GM13976 (cell line): ENCODE data around the gene SLC35E2B.

Experiments
- DNase-seq: peaks from one replicate; pipeline ENCODE4 v3.0.0; 2012; ENCODE audit warnings: low spot score
- in situ Hi-C: fragments of 300-500 bp; cut with MboI; formaldehyde crosslinking; loops from one replicate; pipeline ENCODE4 v1.12.0; 2022; ENCODE audit warnings: low sequenced_read_pairs, mixed read lengths, inconsistent platforms; ENCODE audit not compliant: unreplicated experiment
- TF ChIP-seq, protein P1 (sequence below): IDR thresholded peaks from 2 replicates; pipeline ENCODE4 v1.5.1; 2012; ENCODE audit warnings: borderline replicate concordance, mild to moderate bottlenecking; ENCODE audit not compliant: insufficient read depth; ENCODE audit errors: extremely low read depth, missing control alignments, control extremely low read depth

The SLC35E2B gene

DNA sequence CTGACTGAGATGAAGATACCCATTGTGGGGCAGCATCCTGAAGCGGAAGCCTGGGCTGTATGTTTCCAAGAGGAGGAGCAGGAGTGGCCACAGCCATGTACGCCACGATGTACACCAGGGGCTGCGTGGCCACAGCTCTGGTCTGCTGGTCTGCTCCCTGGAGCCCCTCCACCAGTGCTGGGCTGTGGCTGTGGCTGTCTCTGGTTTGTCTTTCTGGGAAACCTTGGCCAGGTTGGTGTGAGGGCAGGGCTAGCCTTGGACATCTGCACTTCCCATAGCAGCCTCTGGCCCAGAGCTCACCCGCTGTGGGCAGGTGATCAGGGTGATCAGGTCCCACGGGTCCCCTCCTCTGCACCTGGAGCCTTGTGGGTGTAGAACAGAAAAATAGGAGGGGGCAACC is 74.7 kb downstream of the SLC35E2B start:
- TF ChIP-seq, protein P1, sequence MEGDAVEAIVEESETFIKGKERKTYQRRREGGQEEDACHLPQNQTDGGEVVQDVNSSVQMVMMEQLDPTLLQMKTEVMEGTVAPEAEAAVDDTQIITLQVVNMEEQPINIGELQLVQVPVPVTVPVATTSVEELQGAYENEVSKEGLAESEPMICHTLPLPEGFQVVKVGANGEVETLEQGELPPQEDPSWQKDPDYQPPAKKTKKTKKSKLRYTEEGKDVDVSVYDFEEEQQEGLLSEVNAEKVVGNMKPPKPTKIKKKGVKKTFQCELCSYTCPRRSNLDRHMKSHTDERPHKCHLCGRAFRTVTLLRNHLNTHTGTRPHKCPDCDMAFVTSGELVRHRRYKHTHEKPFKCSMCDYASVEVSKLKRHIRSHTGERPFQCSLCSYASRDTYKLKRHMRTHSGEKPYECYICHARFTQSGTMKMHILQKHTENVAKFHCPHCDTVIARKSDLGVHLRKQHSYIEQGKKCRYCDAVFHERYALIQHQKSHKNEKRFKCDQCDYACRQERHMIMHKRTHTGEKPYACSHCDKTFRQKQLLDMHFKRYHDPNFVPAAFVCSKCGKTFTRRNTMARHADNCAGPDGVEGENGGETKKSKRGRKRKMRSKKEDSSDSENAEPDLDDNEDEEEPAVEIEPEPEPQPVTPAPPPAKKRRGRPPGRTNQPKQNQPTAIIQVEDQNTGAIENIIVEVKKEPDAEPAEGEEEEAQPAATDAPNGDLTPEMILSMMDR = no peak
- no peak for DNase-seq
- in situ Hi-C loops = no loop called here

- DNase-seq = no peak
- TF ChIP-seq, protein P1 = no peak
- in situ Hi-C loops = no loop called here
Observed at GRCh38 chr1:1617516-1617915, 75.1 kb downstream of the SLC35E2B start.

- TF ChIP-seq, protein P1 = no peak
- DNase-seq = no peak
- in situ Hi-C loops = no loop called here
Observed at GRCh38 chr1:1616838-1617237, 75.8 kb downstream of the SLC35E2B start.

DNA sequence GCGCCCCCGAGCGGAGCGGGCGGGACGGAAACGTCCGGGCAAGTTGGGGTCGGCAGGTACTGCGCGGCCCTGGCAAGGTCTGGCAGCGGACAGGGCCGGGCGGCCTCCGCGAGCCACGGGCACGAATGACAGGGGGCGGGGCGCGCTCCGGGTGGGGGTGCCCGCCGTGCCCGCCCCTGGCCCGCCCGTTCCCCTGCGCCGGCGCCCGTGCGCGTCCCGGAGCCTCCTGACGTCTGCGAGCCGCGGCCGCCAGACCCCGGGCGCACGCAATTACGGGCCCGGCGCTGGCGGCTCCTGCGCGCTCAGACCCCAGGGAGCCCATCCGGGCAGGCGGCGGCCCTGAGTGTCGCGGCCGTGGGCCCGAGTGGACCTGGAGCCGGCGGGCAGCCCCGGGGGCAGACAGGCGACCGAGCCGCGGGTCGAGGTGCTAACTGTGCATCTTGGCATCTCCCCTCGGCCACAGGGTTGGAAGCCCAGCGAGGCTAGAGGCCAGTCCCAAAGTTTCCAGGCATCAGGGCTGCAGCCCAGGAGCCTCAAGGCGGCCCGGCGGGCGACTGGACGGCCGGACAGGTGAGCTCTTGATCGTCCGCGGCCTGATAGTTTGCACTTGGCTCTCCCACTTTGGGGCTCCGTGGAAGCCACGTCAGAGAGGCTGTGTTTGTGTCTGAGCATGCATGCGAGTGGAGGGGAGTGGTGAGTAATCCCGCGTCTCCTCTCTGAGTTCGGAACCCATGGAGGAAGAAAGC is 76.4 kb downstream of the SLC35E2B start:
- DNase-seq = peak; percentile 73
- in situ Hi-C loops = no loop called here
- TF ChIP-seq, protein P1 = no peak

GRCh38 chr1:1615256-1616044 is 77.1 kb downstream of the SLC35E2B start, which contains the start of gene MIB2:
Gene MIB2 (plus strand): TSS chr1:1615500. CDS start chr1:1623453, 7,953 bp downstream.
- peak; percentile 100 for DNase-seq
- in situ Hi-C loops = no loop called here
- TF ChIP-seq, protein P1 = no peak

DNA sequence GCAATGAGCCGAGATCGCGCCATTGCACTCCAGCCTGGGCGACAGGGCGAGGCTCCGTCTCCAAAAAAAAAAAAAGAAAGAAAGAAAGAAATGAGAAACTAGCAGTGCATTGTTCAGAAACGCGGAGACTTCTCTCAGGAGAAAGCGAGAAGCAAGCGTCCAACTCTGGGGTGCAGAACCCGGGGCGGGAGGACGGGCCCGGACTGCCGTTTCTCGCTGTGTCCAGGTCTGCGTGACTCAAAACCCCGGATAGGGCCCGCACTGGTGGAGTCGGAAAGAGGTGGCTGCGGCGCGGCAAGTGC is 77.7 kb downstream of the SLC35E2B start:
- TF ChIP-seq, protein P1 = no peak
- no peak for DNase-seq
- in situ Hi-C loops = no loop called here
